GM12878 (cell line): ENCODE results near the gene TYRP1.

ENCODE experiments used
- CBX3 ChIP-seq: fragments of 200-600 bp; sonication (generic); IDR thresholded peaks from 2 replicates; pipeline ENCODE4 v1.6.1; 2016; ENCODE audit warnings: low read depth, borderline replicate concordance
- CBX5 ChIP-seq: sonication (generic); IDR thresholded peaks from 2 replicates; pipeline ENCODE4 v1.6.1; 2016; ENCODE audit warnings: low read depth, moderate library complexity, mild to moderate bottlenecking, inconsistent platforms
- CEBPB ChIP-seq, 2 experiments: fragments of 150-350 bp in 1 of 2; IDR thresholded peaks; 2 replicates each; pipeline ENCODE4 v1.6.1; 2012 to 2014; ENCODE audit warnings: low read depth in 2 of 2, low read length in 2 of 2, borderline replicate concordance in 1 of 2, inconsistent platforms in 1 of 2
- EP300 ChIP-seq, 2 experiments: fragments of 150-350 bp in 1 of 2; IDR thresholded peaks; 2 replicates each; pipeline ENCODE4 v1.6.1; 2011 to 2012; ENCODE audit warnings: low read depth in 2 of 2, low read length in 2 of 2, borderline replicate concordance in 1 of 2, improper control_type of control experiment in 1 of 2, inconsistent platforms in 1 of 2; ENCODE audit not compliant: control insufficient read depth in 1 of 2
- LARP7 ChIP-seq: fragments of 450-650 bp; IDR thresholded peaks from 2 replicates; pipeline ENCODE4 v1.6.1; 2017; ENCODE audit warnings: mild to moderate bottlenecking
- MXI1 ChIP-seq: fragments of 150-350 bp; IDR thresholded peaks from 2 replicates; pipeline ENCODE4 v1.6.1; 2011; ENCODE audit warnings: low read depth, mild to moderate bottlenecking, inconsistent platforms, low read length, improper control_type of control experiment
- POLR2A ChIP-seq: IDR thresholded peaks from 2 replicates; pipeline ENCODE4 v1.6.1; 2011; ENCODE audit warnings: low read depth, mild to moderate bottlenecking, low read length
- TCF12 ChIP-seq: IDR thresholded peaks from 2 replicates; pipeline ENCODE4 v1.6.1; 2011; ENCODE audit warnings: low read depth, mild to moderate bottlenecking, low read length
- YY1 ChIP-seq: IDR thresholded peaks from 2 replicates; pipeline ENCODE4 v1.6.1; 2011; ENCODE audit warnings: low read depth, mild to moderate bottlenecking, low read length
- ZNF207 ChIP-seq: fragments of 450-650 bp; IDR thresholded peaks from 2 replicates; pipeline ENCODE4 v1.6.1; 2014; ENCODE audit warnings: antibody characterized with exemption, mild to moderate bottlenecking, borderline replicate concordance
- TF ChIP-seq, protein P1 (sequence below): fragments of 450-650 bp; IDR thresholded peaks from 2 replicates; pipeline ENCODE4 v1.6.1; 2016; ENCODE audit warnings: mild to moderate bottlenecking, moderate library complexity, borderline replicate concordance
- TF ChIP-seq, protein P2 (sequence below), 3 experiments: IDR thresholded peaks in 2 of 3; conservative IDR thresholded peaks in 1 of 3; 2 replicates each; pipeline ENCODE4 v1.5.1; 2011; ENCODE audit warnings: low read depth in 3 of 3, low read length in 3 of 3, mild to moderate bottlenecking in 3 of 3, control low read depth in 2 of 3, moderate library complexity in 2 of 3, inconsistent platforms in 1 of 3, mixed read lengths in 1 of 3; ENCODE audit not compliant: control insufficient read depth in 2 of 3, insufficient read depth in 1 of 3; ENCODE audit errors: extremely low read depth in 1 of 3
- TF ChIP-seq, protein P3 (sequence below): fragments of 450-650 bp; IDR thresholded peaks from 2 replicates; pipeline ENCODE4 v1.6.1; 2017; ENCODE audit warnings: mild to moderate bottlenecking, low read depth, inconsistent platforms; ENCODE audit not compliant: poor library complexity, severe bottlenecking
- TF ChIP-seq, protein P4 (sequence below): IDR thresholded peaks from 2 replicates; pipeline ENCODE4 v1.6.1; 2012; ENCODE audit warnings: low read depth, low read length, improper control_type of control experiment

DNA sequence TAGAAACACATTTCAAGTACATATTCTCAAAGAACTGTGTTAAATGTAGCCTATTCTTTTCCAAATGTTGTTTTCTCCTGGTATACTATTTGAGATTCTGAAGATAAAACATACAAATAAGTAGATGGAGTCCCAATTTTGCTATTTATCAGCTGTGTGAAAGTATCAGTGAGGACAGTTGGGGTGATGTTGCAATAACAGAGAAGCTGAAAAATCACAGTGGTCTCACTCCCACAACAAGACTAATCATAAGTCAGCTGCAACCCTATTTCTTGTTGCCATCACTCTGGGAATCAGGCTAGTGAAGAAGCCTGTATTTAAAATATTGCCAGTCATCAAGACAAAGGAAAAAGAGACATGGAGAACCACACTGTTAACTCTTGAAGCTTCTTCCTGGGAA is 55.8 kb downstream of the TYRP1 start:
- no peak for TF ChIP-seq MXI1
- TF ChIP-seq, protein P1, sequence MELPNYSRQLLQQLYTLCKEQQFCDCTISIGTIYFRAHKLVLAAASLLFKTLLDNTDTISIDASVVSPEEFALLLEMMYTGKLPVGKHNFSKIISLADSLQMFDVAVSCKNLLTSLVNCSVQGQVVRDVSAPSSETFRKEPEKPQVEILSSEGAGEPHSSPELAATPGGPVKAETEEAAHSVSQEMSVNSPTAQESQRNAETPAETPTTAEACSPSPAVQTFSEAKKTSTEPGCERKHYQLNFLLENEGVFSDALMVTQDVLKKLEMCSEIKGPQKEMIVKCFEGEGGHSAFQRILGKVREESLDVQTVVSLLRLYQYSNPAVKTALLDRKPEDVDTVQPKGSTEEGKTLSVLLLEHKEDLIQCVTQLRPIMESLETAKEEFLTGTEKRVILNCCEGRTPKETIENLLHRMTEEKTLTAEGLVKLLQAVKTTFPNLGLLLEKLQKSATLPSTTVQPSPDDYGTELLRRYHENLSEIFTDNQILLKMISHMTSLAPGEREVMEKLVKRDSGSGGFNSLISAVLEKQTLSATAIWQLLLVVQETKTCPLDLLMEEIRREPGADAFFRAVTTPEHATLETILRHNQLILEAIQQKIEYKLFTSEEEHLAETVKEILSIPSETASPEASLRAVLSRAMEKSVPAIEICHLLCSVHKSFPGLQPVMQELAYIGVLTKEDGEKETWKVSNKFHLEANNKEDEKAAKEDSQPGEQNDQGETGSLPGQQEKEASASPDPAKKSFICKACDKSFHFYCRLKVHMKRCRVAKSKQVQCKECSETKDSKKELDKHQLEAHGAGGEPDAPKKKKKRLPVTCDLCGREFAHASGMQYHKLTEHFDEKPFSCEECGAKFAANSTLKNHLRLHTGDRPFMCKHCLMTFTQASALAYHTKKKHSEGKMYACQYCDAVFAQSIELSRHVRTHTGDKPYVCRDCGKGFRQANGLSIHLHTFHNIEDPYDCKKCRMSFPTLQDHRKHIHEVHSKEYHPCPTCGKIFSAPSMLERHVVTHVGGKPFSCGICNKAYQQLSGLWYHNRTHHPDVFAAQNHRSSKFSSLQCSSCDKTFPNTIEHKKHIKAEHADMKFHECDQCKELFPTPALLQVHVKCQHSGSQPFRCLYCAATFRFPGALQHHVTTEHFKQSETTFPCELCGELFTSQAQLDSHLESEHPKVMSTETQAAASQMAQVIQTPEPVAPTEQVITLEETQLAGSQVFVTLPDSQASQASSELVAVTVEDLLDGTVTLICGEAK, result no peak
- TF ChIP-seq, protein P2, sequence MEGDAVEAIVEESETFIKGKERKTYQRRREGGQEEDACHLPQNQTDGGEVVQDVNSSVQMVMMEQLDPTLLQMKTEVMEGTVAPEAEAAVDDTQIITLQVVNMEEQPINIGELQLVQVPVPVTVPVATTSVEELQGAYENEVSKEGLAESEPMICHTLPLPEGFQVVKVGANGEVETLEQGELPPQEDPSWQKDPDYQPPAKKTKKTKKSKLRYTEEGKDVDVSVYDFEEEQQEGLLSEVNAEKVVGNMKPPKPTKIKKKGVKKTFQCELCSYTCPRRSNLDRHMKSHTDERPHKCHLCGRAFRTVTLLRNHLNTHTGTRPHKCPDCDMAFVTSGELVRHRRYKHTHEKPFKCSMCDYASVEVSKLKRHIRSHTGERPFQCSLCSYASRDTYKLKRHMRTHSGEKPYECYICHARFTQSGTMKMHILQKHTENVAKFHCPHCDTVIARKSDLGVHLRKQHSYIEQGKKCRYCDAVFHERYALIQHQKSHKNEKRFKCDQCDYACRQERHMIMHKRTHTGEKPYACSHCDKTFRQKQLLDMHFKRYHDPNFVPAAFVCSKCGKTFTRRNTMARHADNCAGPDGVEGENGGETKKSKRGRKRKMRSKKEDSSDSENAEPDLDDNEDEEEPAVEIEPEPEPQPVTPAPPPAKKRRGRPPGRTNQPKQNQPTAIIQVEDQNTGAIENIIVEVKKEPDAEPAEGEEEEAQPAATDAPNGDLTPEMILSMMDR (IDR thresholded peaks at IDR 0.05 in 2 of 3, conservative IDR thresholded peaks at IDR 0.05 in 1 of 3; ENCODE audit: control insufficient read depth in 2 of 3, extremely low read depth in 1 of 3, insufficient read depth in 1 of 3, low read depth in 3 of 3, low read length in 3 of 3), result no peak
- no peak for TF ChIP-seq POLR2A
- no peak for TF ChIP-seq ZNF207
- TF ChIP-seq, protein P3, sequence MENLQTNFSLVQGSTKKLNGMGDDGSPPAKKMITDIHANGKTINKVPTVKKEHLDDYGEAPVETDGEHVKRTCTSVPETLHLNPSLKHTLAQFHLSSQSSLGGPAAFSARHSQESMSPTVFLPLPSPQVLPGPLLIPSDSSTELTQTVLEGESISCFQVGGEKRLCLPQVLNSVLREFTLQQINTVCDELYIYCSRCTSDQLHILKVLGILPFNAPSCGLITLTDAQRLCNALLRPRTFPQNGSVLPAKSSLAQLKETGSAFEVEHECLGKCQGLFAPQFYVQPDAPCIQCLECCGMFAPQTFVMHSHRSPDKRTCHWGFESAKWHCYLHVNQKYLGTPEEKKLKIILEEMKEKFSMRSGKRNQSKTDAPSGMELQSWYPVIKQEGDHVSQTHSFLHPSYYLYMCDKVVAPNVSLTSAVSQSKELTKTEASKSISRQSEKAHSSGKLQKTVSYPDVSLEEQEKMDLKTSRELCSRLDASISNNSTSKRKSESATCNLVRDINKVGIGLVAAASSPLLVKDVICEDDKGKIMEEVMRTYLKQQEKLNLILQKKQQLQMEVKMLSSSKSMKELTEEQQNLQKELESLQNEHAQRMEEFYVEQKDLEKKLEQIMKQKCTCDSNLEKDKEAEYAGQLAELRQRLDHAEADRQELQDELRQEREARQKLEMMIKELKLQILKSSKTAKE, result no peak
- TF ChIP-seq YY1, result no peak
- TF ChIP-seq EP300 (IDR thresholded peaks at IDR 0.05; ENCODE audit: borderline replicate concordance in 1 of 2, control insufficient read depth in 1 of 2, low read depth in 2 of 2, low read length in 2 of 2), result no peak
- TF ChIP-seq CEBPB (IDR thresholded peaks at IDR 0.05; ENCODE audit: borderline replicate concordance in 1 of 2, low read depth in 2 of 2, low read length in 2 of 2), result no peak
- no peak for TF ChIP-seq TCF12
- no peak for TF ChIP-seq LARP7
- TF ChIP-seq CBX5, result no peak
- TF ChIP-seq, protein P4, sequence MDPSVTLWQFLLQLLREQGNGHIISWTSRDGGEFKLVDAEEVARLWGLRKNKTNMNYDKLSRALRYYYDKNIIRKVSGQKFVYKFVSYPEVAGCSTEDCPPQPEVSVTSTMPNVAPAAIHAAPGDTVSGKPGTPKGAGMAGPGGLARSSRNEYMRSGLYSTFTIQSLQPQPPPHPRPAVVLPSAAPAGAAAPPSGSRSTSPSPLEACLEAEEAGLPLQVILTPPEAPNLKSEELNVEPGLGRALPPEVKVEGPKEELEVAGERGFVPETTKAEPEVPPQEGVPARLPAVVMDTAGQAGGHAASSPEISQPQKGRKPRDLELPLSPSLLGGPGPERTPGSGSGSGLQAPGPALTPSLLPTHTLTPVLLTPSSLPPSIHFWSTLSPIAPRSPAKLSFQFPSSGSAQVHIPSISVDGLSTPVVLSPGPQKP, result no peak
- no peak for TF ChIP-seq CBX3
